GM19455 (cell line): ENCODE data around the gene FYB1.
A peak's percentile ranks its signal among the peaks of the same experiment; 100 is the strongest.

Source experiments
- ATAC-seq: cut with Tn5 transposase; IDR thresholded peaks from one replicate; pipeline ENCODE4 v1.9.1; 2021; ENCODE audit not compliant: unreplicated experiment

The FYB1 gene

DNA sequence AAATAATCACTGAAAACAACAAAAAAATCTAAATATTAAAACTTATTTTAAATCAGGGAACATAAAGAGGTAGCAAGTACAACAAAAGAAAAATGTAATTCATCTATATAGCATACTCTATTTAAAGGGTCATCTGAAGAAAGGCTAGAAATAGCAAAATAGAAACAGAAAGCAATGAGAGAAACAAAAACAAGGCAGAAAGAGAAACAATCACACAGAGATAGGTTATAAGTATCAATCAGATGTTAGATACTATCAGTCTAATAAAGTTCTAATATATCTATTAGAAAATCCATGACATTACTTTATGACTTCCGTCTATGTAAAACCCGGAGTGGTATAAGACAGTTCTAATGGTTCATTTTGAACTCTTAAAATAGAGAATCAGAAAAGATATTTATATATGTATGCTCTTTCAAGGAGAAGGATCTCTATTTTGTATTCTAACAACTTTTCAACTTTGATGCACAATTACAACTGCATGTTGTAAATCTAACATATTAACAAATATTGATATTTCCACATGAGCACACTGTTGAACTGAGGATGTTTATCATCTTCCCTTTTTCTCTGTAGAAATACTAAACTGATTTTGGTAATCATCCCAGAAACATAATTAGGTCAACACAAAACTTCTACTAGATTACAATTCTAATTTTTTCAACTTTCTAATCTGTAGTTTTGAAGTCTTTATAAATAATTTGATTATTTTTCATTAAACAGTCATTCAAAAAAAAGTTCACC, 161.0 kb downstream of the FYB1 start:
- ATAC-seq: peak; percentile 94

DNA sequence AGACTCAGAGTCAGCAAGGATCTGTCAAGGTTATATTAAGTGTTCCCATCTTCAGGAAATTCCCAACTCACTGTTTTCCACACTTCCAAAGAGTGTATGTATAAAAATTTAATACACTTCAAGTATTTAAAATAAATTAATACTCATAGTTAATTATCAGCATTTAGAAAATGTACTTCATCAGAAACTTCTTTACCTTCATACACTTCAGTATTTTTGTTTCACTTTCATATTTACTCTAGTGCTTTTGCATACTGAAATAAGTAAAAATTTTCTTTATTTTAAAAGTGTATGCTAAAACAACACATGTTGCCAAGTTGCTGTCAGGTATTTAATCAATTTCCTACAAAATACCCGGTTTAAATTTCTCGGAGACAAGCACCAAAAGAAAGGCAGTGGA, 161.6 kb downstream of the FYB1 start:
- ATAC-seq: peak; percentile 60

DNA sequence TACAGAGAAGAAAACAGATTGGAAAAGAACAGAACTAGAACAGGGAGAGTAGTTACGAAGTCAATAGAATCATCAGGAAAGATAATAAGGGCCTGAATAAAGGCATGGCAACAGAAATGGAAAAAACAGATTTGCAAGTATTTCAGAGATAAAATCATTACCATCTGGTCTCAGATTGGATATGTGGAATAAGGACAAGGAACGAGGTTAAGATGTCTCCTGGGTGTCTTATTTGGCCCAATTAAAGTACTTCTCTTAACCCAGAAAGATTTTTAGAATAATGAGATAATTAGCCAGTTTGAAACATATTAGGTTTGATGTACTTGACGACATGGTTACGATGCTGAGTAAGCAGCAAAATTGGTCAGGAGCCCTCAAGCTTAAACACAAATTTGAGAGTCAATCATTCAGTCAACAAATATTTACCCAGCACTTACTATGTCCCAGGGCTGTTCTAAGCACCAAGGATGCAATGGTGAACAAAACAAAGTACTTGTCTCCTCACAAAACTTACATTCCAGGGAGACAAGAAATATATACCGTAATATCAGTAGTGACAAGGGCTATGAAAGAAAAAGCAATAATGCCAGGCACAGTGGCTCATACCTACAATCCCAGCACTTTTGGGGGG, 163.5 kb downstream of the FYB1 start:
- no peak for ATAC-seq
